Retinal pigment epithelial cell (primary cell): ENCODE data around the gene PIK3C2B.

Experiments
- DNase-seq: peaks from one replicate; pipeline ENCODE4 v3.0.0-alpha.2; 2010; ENCODE audit warnings: low read depth
- H3K4me3 ChIP-seq: 2 replicates; pipeline ENCODE4 v1.5.1; 2011; ENCODE audit warnings: mild to moderate bottlenecking, low read length, control low read depth, moderate library complexity
- TF ChIP-seq, protein P1 (sequence below): conservative IDR thresholded peaks from 2 replicates; pipeline ENCODE4 v1.5.1; 2011; ENCODE audit warnings: low read depth, low read length, control low read depth, inconsistent platforms

PIK3C2B gene

DNA sequence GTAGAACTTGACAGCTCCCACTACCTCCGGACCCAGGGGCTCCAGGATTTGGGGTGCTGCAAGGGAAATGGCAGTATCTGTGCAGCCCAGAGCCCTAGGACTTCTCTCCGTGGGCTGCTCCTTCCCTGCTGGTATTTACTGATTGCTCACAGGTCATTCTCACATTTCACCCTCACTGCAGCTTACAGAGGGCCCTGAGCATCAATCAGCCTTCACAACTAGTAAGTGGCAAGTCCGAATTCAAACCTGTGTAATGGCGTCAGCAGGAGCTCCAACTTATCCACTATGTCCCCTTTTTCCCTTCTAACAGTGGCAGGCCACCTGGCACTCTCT is 32.4 kb downstream of the PIK3C2B start:
- no peak overlapping the region for H3K4me3 ChIP-seq
- TF ChIP-seq, protein P1, sequence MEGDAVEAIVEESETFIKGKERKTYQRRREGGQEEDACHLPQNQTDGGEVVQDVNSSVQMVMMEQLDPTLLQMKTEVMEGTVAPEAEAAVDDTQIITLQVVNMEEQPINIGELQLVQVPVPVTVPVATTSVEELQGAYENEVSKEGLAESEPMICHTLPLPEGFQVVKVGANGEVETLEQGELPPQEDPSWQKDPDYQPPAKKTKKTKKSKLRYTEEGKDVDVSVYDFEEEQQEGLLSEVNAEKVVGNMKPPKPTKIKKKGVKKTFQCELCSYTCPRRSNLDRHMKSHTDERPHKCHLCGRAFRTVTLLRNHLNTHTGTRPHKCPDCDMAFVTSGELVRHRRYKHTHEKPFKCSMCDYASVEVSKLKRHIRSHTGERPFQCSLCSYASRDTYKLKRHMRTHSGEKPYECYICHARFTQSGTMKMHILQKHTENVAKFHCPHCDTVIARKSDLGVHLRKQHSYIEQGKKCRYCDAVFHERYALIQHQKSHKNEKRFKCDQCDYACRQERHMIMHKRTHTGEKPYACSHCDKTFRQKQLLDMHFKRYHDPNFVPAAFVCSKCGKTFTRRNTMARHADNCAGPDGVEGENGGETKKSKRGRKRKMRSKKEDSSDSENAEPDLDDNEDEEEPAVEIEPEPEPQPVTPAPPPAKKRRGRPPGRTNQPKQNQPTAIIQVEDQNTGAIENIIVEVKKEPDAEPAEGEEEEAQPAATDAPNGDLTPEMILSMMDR, result no peak
- no peak for DNase-seq

DNA sequence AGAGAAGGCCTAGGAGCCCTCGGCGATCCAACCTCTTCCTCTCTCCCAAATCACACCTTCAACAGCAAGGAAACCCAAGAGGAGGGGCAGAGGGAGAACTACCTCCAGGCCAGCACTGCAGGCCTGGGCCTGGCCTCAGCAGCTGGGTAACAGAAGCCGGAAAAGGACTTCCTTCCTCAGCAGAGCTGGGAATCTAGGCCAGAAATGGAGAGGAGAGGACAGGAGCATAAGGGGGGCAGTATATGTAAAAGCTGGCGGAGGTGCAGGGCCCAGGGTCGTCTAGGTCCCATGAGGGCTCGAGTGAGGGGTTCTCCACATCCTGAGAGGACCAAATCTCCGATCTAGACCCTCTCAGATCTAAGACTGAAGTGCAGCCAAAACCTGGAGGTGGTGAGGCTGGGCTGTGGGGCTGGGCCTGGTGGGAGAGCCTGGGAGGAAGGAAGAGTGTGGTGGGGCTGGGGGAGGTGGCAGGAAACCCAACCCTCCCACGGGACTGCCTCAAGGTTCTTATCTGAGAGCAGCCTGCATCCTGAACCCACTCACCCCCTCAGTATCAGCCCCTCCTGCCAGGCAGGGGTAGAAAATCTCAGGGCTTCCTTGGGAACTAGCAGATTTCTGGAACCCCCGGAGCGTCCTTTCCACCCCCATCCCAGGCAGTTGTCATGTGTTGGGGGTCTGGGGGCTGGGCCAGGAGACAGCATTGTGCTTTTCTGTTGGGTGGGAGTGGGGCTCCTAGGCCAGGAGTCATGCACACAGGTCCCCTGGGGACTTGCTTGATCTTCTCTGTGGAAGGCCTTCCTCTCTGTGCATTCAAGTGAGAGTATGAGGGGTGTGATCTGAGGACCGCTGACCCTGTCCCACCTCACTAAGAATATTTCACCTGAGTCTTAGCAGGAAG is 33.0 kb downstream of the PIK3C2B start:
- H3K4me3 ChIP-seq, result no peak overlapping the region
- DNase-seq, result no peak
- TF ChIP-seq, protein P1, result no peak

DNA sequence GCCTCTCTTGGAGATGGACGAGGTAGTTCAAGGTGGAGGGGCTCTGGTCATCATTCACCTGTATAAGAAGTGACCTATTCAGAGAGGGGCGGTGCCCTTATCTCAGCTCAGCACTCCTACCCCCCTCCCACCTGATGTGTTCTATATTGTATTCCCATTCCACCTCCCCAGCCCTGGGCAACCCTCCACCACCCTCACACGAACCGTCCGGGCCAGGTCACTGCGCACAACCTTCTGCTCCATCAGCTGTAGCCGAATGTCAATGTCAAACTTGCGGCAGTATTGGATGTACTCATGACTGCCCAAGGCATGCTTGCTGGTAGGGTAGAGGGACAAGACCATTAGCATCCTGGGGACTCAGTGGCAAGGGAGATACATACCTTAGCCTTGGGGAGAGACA is 34.3 kb downstream of the PIK3C2B start:
- DNase-seq, result no peak
- TF ChIP-seq, protein P1, result no peak
- H3K4me3 ChIP-seq, result no peak overlapping the region

DNA sequence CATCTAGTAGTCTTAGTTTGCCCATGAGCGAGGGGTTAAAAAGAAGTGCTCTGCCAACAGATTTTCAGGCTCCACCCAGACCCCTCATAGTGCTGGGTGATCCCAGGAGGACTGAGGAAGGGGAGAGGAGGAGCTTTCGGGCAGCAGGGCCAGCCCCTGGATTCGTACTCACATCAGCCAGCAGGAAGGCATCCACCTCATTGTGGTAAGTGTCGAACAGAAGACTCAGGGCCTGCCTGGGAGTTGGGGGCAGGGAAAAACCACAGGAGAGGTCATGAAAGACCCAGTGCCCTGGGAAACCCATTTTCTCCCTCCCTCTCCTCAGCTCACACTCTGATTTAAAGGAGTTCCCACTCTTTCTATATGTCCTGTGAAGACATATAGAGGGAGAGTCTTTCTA is 34.9 kb downstream of the PIK3C2B start:
- no peak overlapping the region for H3K4me3 ChIP-seq
- TF ChIP-seq, protein P1, result no peak
- no peak for DNase-seq

DNA sequence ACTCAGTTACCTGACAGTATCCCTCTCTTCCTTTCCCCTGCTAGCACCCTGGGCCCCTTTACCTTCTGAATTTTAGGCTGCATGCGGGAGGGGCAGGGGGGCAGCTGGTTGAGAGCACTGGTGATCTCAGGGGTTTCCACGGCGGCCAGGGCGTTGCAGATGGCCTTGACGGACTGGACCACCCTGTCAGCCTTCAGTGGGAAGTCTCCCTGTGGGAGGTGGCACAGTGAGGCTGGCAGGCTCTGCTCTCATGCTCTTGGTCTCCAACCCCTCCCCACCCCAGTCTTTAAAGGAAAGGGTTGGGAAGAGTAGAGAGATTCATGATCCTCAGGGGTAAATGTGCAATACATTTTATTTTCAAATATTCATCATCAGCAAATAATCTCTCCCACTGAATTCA is 36.9 kb downstream of the PIK3C2B start:
- H3K4me3 ChIP-seq, result no peak overlapping the region
- TF ChIP-seq, protein P1, result no peak
- DNase-seq, result no peak

DNA sequence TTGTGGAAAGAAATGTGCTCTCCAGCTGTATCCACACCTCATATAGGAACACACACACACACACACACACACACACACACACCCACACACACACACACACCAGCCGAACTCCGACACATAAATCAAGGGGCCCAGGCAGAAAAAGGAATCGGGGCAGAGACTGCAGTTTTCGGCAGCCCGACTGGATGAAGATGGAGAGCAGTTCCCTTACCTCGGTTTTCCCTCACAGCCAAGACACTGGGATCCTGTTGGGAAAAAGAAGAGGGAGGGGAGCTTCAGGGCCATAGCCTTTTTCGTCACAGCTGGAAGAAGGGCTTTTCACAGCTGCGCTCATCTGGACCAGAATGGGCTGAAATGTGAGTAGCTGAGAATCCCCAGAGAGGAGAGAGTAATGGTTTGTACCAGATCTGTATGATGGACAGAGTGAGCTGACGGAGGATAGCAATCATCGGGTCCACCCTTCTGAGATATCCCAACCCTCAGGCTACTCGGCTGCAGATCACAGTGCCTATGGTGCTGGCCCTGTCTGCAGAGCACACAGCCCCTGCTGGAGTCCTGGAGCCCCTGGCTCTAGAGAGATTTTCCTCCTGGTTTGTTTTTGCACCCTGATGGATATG is 37.7 kb downstream of the PIK3C2B start:
- H3K4me3 ChIP-seq, result no peak overlapping the region
- TF ChIP-seq, protein P1, result no peak
- DNase-seq, result no peak

DNA sequence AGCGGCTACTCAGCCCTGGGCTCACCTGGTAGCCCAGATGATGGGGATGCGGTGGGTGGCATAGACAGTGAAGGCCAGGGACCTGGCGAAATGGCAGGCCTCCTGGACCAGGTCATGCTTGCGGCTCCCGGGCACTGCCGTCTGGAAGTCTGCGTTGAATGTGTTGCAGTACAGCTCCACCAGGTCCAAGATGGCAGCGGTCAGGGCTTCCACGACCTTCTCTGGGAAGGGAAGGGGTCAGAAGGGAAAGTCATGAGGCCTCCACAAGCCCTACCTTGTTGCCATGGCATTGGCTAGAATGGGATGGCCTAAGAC is 38.8 kb downstream of the PIK3C2B start:
- TF ChIP-seq, protein P1, result no peak
- H3K4me3 ChIP-seq, result no peak overlapping the region
- no peak for DNase-seq
